ENCODE results near the gene HDGFL3.
"Not testable (repeated sequence)": the region's sequence is repeated elsewhere in the genome, so short reads cannot be mapped to it uniquely, and the experiment has no call there.

Gene HDGFL3

DNA sequence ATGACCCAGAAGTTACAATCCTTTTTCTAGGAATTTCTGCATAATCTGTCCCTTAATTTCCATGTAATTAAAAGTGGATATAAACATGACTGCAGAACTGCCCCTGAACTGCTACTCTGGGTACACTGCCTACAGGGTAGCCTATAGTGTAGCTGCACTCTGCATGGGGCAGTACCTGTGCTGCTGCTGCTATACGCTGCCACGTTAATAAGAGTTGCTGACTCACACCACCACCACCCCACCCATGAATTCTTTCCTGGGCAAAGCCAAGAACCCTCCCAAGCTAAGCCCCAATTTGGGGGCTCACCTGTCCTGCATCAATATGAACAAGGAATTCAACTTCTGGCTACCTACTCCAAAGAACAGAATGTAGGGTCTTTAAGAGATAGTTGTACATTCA lies 13.9 kb downstream of the HDGFL3 start:
- no peak for DNase-seq (ENCODE audit: low spot score)

DNA sequence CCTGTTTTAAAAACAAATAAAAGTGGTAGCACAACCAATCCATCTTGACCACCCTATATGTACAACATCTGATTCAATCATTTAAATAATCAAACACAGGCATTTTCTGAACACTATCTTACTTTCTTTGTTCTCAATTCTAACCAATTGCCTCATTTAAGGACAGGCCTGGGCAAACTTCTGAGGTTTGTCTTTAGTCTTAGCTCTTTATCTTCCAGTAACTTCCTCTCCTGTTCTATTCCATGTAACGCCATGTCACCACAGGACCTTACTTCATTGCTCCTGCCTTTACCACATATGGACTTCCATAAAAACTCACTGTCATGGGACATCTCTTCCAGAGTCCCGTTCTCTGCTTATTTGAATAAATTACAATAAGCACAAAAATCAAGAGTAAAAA lies 14.9 kb downstream of the HDGFL3 start:
- DNase-seq (ENCODE audit: low spot score): no peak

DNA sequence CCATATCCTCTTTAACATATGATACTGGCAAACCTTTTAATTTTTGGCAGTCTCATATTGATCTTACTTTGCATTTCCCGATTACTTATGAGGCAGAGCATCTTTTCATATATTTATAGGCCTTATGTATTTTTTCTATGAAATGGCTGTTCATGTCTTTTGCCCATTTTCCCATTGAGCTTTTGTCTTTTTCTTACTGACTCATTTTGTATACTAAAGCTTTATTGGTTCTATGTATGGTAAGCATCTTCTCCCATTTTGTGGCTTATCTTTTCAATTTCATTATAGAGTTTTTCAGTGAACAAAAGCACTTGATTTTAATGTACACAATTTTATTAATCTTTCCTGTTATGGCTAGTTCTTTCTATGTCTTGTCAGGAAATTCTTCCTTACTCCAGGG lies 17.2 kb downstream of the HDGFL3 start:
- no peak for DNase-seq (ENCODE audit: low spot score)

DNA sequence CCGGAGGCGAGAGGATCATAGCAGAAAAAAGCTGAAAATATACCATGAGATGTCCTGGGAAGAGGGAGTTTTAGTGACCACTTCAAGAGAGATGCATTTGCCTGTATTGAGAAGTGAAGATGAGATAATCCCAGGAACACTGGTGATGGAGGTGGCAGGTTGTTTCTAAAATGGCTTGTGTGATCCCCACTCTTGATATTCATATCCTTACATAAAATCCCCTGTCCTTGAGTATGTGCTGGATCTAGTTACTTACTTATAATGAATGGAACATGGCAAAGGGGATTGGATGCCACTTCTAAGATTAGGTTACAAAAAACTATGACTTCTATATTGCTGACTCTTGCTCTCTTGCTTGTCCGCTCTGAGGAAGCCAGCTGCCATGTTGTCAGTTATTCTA lies 22.1 kb downstream of the HDGFL3 start:
- no peak for DNase-seq (ENCODE audit: low spot score)

DNA sequence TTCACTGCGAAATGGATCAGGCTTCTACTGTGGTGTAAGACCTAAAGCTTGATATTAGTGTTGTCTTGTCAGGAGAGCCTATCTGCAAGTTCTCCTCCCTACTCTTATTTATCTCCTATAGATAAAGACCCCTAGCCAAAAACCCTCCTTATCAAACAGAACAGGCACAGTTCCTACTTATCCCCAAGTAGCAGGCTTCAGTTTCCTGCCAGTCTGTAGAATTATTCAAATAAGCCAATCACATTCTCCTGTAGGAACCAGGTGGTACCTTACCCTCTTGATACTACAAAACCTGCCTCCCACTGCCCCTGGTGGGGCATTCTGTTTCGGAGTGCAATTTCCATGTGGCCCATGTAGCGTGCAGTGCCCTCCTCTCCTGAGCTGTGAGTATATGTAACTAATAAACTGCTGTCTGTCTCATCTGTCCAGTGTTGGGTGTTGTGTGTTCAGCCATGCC lies 28.7 kb downstream of the HDGFL3 start:
- no peak for DNase-seq (ENCODE audit: low spot score)

DNA sequence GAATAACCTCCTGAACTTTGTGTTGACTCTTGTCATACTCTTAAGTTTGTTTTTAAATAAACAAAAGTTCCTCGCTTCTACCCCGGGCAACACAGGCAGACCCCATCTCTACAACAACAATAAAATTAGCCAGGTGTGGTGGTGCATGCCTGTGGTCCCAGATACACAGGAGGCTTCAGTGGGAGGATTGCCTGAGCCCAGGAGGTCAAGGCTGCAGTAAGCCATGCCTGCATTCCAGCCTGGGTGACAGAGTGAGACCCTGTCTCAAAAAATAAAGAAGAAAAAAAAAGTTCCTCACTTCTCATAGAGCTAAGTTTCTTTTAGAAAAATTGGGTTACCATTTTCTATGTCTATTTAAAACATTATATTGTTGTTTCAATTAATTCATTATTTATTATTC lies 29.2 kb downstream of the HDGFL3 start:
- no peak for DNase-seq (ENCODE audit: low spot score)

DNA sequence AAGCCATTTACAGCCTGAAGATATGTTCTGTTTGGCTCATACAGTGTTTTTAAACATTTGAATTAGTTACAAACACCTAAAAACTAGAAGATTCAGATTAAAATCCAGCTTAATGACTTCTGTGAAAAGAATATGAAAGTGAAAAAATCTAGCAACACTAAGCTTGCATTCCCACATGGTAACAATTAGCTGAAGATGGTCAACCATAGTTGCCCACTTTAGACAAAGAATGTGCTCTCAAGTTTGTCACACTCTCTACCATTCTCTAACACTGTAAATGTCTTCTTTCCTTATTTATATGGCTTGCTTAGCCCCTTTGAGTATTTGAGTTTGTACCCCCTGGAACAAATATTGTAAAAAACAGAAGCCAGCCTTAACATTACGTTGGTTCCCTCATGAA lies 32.7 kb downstream of the HDGFL3 start:
- no peak for DNase-seq (ENCODE audit: low spot score)

DNA sequence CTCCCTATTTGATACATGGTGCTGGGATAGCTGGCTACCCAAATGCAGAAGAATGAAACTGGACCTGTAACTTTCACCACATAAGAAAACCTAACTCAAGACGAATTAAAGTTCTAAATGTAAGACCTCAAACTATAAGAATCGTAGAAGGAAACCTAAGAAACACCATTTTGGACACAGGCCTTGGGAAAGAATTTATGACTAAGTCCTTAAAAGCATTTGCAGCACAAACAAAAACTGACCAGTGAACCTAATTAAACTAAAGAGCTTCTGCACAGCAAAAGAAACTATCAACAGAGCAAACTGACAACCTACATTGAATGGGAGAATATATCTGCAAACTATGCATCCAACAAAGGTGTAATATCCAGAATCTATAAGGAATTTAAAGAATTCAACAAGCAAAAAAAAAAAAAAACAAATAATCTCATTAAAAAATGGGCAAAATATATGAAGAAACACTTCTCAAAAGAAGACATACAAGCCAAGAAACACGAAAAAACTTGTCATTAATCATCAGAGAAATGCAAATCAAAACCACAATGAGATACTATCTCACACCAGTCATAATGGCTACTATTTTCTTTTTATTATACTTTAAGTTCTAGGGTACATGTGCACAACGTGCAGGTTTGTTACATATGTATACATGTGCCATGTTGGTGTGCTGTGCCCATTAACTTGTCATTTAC lies 37.0 kb downstream of the HDGFL3 start:
- no peak for DNase-seq (ENCODE audit: low spot score)

DNA sequence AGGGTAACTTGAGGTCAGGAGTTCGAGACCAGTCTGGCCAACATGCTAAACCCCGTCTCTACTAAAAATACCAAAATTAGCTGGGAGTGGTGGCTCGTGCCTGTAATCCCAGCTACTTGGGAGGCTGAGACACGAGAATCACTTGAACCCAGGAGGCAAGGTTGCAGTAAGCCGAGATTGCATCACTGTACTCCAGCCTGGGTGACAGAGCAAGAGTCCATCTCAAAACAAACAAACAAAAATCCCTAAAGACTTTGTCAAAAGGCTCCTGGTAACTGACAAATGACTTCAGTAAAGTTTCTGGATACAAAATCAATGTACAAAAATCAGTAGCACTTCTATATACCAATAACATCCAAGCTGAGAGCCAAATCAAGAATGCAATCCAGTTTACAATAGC lies 38.0 kb downstream of the HDGFL3 start:
- DNase-seq (ENCODE audit: low spot score): not testable (repeated sequence)

DNA sequence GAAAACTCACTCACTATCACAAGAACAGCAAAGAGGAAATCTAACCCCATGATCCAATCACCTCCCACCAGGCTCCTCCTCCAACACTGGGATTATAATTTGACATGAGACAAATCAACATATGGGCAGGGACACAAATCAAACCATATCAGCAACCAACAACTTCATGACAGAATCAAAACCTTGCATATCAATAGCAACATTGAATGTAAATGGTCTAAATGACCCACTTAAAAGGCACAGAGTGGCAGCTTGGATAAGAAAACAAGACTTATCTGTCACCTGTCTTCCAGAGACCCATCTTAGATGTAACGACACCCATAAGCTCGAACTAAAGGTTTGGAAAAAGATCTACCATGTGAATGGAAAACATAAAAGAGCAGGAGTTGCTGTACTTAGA lies 40.8 kb downstream of the HDGFL3 start:
- DNase-seq (ENCODE audit: low spot score): no peak

DNA sequence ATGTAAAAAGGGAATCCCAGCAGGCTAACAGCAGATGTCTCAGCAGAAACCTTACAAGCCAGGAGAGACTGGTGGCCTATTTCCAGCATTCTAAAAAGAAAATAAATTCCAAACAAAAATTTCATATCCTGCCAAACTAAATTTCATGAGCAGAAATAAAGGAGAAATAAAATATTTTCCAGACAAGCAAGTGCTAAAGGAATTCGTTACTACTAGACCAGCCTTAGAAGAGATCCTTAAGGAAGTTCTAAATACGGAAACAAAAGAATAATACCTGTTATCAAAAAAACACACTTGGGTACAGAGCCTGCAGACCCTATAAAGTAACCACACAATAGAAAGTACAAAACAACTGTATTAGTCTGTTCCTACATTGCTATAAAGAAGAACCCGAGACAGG lies 41.4 kb downstream of the HDGFL3 start:
- no peak for DNase-seq (ENCODE audit: low spot score)

DNA sequence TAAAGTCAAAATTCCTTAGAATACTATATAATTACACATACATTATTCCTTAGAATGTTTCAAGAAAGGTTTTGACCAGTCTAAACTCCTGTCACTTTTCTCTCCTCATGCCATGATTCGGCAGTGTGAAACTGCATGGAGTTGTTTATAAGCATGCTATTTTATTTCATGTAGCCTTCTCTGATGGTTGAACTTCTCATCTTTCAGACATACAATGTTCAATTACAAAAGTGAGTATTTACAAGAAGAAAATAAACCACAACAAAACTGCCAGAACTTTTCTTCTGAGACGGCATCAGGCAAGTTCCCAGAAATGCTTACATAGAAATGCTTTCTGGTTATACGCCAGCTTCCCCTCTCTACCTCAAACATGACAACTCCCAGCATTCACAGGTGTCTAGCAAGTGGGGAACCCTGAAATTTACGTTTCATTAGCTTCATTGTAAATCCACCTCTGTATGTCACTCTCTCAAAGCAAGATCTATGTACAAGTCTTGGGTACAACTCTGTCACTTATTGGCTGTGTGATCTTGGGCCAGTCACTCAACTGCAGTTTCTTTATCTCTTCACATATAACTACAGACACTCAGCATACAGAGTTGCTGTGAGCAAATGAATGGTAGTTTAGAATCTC lies 42.7 kb downstream of the HDGFL3 start:
- no peak for DNase-seq (ENCODE audit: low spot score)

DNA sequence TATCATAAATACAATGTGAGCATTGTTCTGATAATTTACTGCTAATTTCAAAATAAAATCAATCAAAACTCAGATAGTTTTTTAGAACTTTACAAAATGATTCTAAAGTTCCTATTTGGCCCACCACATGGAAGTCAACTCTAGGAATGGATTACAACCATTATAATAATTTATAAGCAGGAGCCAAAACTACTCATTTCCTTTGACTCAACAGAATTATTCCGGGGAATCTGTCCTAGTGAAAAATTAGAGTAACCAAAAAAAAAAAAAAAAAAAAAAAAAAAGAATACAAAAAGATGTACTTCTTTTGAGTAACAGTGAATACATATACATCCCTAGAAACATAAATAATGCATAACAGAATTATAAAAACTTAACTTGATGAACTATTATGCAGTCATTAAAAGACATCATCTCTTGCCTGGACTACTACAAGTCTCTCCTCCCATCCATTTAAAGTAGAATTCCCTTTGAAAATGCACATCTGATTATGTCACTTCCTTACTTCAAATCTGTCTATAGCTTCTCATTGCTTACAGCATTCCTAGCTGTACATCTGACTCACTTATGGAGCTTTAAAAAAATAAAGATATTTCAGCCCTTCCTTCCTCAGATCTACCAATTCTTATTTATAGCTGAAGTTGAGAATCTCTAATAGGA lies 43.4 kb downstream of the HDGFL3 start:
- DNase-seq (ENCODE audit: low spot score): no peak

DNA sequence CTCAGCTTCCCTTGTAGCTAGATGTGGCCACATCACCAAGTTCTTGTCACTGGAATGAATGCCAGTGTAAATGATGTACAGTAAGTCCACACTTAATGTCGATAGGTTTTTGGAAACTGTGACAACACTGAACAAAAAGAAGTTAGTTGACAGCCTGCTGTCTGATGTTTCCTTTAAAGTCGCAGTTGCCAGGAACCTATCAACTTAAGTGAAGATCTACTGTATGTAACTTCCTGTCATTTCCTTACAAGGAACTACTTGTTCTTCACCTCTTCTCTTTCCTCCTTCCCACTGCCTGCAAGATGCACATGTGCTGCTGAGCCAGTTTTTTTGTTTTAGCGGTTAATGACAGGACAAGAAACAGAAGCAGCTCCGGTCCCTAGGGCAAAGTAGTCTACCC lies 44.6 kb downstream of the HDGFL3 start:
- no peak for DNase-seq (ENCODE audit: low spot score)

DNA sequence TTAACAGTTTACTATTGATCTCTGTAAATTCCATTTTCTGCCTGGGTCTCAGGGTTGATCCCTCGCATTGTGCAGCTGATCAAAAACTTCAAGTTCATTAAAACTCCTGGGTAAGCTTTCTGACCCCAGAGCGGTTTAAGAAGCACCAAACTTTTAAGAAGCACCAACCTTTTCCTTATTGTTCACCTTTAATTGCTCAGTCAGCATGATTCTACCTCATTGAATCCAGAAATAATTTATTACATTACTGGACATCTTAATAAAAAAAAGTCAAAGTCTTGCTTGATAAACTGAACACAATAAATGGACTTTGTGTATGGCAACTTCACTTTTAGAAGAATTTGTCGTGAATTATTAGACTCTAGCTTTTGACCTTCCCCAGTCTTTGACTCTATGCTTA lies 46.9 kb downstream of the HDGFL3 start:
- no peak for DNase-seq (ENCODE audit: low spot score)

DNA sequence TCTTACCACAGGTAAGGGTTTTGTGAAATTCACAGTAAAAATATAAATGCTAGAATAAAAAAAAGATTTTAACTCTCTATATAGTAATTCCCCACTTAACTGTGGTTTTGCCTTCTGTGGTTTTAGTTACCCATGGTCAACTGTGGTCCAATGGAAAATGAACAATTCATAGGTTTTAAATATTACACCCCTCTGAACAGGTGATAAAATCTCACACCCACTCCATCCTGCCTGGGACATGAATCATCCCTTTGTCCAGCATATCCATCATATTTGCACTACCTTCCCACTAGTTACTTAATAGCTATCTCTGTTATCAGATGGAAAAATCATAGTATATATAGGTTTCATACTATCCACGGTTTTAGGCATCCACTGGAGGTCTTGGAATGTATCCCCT lies 49.2 kb downstream of the HDGFL3 start:
- DNase-seq (ENCODE audit: low spot score): no peak

DNA sequence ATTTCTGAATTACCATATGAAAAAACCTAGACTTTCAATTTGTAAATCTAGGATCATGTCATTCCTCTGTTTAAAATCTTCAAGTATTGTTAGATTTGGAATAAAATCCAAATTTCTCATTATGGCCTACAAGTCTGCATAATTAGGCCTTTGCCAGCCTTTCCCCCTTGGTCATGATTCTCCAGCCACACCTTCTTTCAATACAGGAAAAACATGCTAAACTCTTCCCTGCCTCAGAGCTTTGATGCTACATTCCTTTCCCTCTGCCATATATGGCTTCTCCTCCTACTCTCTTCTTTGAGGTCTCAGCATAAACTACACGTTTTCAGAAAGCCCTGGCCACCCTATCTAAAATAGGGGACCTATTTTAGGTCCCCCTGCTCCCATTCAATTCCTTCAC lies 51.7 kb downstream of the HDGFL3 start:
- no peak for DNase-seq (ENCODE audit: low spot score)

DNA sequence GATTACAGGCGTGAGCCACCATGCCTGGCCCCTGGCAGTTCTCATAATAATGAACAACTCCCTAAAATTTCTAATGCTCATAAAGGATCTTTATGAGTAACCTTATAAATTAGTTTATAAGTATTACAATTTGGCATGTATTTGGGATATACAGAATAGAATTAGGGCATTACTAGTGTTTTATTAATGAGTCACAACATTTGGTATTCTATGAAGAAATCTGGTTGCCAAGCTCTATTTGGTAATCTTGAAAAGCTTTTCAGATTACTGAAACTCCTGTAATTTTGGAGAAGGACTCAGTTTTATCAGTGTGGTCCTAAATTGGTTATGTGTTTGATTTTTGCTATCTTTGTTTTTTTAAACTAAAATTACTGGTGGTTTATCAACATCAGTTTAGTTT lies 54.3 kb downstream of the HDGFL3 start:
- DNase-seq (ENCODE audit: low spot score): no peak

DNA sequence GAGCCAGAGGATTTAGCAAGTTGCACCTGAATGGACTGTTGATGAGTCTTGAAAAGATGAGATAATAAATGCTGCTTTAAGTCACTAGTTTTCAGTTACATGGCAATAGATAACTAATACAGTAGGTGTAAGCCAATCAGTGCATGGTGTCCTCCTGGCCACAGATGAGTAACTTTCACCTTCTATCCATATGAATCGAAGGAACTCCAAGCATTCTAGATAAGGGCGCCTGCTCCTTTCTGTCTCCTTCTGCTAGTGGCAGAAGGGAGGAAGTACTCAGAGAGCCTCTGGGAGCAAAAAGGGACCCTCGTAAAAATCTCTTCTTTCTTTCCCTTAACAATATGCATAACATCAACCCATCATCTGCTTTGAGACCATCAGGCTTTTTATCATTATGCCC lies 62.9 kb downstream of the HDGFL3 start:
- DNase-seq (ENCODE audit: low spot score): no peak

DNA sequence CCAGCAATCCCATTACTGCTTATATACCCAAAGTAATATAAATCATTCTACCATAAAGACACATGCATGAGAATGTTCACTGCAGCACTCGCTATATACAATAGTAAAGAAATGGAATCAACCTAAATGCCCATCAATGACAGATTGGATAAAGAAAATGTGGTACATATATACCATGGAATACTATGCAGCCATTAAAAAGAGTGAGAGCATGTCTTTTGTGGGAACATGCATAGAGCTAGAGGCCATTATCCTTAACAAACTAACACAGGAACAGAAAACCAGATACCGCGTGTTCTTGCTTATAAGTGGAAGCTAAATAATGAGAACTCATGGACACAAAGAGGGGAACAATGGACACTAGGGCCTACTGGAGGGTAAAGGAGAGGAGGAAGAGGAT lies 65.5 kb downstream of the HDGFL3 start:
- not testable (repeated sequence) for DNase-seq (ENCODE audit: low spot score)

DNA sequence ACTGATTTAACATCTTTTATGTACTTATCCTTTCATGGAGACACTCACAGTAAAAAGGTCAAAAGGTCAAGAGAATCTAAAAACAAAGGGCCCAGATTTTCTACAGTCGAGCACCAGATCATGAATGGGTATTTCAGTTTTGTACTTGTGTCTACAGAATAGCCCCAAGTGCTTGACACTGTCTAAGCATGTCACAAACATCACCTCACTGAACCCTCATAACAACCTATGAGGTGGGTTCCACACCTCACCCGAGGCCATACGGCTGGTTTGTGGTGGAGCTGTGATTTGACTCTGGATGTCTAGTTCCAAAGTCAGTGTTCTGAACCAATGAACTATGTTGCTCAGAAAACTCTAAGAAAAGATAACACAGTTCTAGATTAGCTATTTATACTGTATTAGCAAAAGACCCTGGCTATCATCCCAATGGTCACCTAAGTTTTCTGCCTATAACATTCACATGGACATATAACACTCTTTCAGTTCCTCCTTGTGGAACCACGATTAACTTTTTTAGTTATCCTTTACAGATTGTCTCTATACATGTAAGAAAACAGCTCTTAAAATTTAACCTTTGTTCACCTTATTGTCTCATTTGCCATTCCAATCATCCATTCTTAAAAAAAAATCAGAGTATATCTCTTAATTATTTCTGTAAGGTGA lies 74.6 kb downstream of the HDGFL3 start:
- DNase-seq (ENCODE audit: low spot score): no peak

DNA sequence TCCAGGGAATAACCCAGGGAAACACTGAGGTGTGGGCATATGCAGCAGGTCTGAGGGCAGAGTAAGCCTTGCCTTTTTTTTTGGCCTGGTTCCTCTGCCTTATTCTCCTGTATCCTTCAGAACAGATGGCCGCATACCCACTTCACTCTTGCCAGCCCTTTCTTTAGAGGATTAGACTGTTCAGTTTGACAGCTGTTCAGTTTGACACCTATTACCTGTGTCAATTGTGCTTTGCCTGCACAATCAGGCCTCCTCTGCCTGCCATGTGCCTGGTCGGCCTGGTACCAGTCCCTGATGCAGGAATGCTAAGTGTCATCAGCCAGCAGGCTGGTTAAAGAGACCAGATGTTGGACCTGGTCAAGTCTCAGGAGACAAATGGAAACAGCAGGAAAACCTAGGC lies 77.8 kb downstream of the HDGFL3 start:
- DNase-seq (ENCODE audit: low spot score): no peak

DNA sequence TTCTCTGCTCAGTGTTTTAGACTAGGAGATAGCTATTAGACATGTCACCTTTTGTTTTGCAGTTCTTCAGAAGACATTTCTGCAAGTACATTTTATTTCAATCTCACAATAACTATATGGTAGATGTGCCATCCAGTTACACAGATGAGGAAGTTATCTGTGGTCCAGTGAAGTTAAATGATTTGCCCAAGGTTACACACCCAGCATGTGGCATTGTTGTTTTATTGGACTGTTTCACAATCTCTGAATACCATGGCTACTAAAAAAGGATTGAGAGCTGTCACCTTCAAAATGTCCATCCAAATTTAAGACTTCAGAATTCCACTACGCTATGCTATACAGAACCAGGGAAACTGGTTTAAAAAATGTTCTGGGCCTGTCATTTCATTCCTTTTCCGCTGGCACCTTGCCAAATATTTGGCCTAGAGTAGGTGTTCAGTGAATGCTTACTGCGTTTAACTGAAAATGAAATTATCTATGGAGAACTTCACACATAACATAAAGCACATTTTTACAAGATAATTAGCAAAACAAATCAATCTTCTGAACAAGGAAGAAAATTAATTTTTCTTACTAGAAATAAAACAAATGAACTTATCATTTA lies 80.0 kb downstream of the HDGFL3 start:
- no peak for DNase-seq (ENCODE audit: low spot score)
